A549 (cell line): Measurements from ENCODE around the gene STOML2. TPM values are rescaled to one million over a fixed set of nuclear protein-coding genes. Genes with fewer than 3 reads are reported as not detected.
"Not testable (repeated sequence)": the region's sequence is repeated elsewhere in the genome, so short reads cannot be mapped to it uniquely, and the experiment has no call there.

ENCODE experiments used
- ATAC-seq, 2 experiments: fragments of 200-7000 bp in 1 of 2; fragments of >200 bp in 1 of 2; cut with Nextera tagmentation in 1 of 2; cut with Tn5 transposase in 1 of 2; 3 replicates each; pipeline versions ENCODE4 v1.8.0 to v1.9.1; 2018 to 2020; ENCODE audit warnings: mild to moderate bottlenecking in 1 of 2, moderate library complexity in 1 of 2
- CTCF ChIA-PET: fragments of 300-600 bp; sonication (Branson Sonifier 250); formaldehyde crosslinking; extraction: SDS; loops from one replicate; lab custom pipeline; 2021; ENCODE audit warnings: antibody characterized with exemption, inconsistent platforms; lab: Yijun Ruan, JAX
- POLR2A ChIA-PET: fragments of 350-600 bp; formaldehyde crosslinking; extraction: SDS; loops from one replicate; lab custom pipeline; 2021; ENCODE audit warnings: antibody characterized with exemption, inconsistent platforms; lab: Yijun Ruan, JAX
- DNase-seq, 2 experiments: peaks; one replicate each; pipeline versions ENCODE4 v3.0.0 to v3.0.0-alpha.2; 2011 to 2016; ENCODE audit warnings: low read depth in 1 of 2, low spot score in 1 of 2
- FAIRE-seq: peaks from 2 replicates; lab custom pipeline; 2011; peaks lifted over from hg19 to GRCh38; lab: Jason Lieb, UNC
- H3K27ac ChIP-seq, 2 experiments: fragments of >200 bp; sonication (Bioruptor Twin); formaldehyde crosslinking; 3 replicates each; pipeline ENCODE4 v1.5.1; 2016 to 2017
- H3K4me1 ChIP-seq: fragments of >200 bp; sonication (Bioruptor Twin); formaldehyde crosslinking; 3 replicates; pipeline ENCODE4 v1.6.1; 2016
- H3K4me2 ChIP-seq: fragments of >200 bp; sonication (Bioruptor Twin); formaldehyde crosslinking; 3 replicates; pipeline ENCODE4 v1.6.1; 2016
- H3K4me3 ChIP-seq: fragments of >200 bp; sonication (Bioruptor Twin); formaldehyde crosslinking; 3 replicates; pipeline ENCODE4 v1.5.1; 2016
- H3K9me3 ChIP-seq: fragments of >200 bp; sonication (Bioruptor Twin); formaldehyde crosslinking; 3 replicates; pipeline ENCODE4 v1.6.1; 2016
- BCL3 ChIP-seq: fragments of >200 bp; sonication (Bioruptor Twin); formaldehyde crosslinking; IDR thresholded peaks from 3 replicates; pipeline ENCODE4 v1.6.1; 2016
- CBX2 ChIP-seq: fragments of 200-600 bp; sonication (generic); IDR thresholded peaks from 2 replicates; pipeline ENCODE4 v1.6.1; 2016; ENCODE audit warnings: low read depth, mild to moderate bottlenecking, borderline replicate concordance
- CHD2 ChIP-seq: fragments of 150-350 bp; IDR thresholded peaks from 2 replicates; pipeline ENCODE4 v1.6.1; 2014; ENCODE audit warnings: low read length; ENCODE audit not compliant: partially characterized antibody
- E2F6 ChIP-seq: IDR thresholded peaks from 2 replicates; pipeline ENCODE4 v1.6.1; 2012; ENCODE audit warnings: low read depth, borderline replicate concordance
- ELK1 ChIP-seq: fragments of 150-350 bp; IDR thresholded peaks from 2 replicates; pipeline ENCODE4 v1.6.1; 2014; ENCODE audit warnings: low read depth, mild to moderate bottlenecking, low read length
- EP300 ChIP-seq, 2 experiments: fragments of >200 bp; sonication (Bioruptor Twin); formaldehyde crosslinking; IDR thresholded peaks; 2 replicates in 1 of 2; 3 replicates in 1 of 2; pipeline ENCODE4 v1.6.1; 2016 to 2017
- ESRRA ChIP-seq: fragments of 150-350 bp; IDR thresholded peaks from 2 replicates; pipeline ENCODE4 v1.6.1; 2014; ENCODE audit warnings: mild to moderate bottlenecking, low read length, borderline replicate concordance
- FOSL2 ChIP-seq, 2 experiments: fragments of 450-650 bp in 1 of 2; fragments of >200 bp in 1 of 2; sonication (Bioruptor Twin) in 1 of 2; formaldehyde crosslinking; IDR thresholded peaks; 2 replicates each; pipeline versions ENCODE4 v1.5.0 to v1.6.1; 2016 to 2020; ENCODE audit warnings: mild to moderate bottlenecking in 1 of 2, moderate library complexity in 1 of 2
- FOXS1 ChIP-seq: fragments of 250-450 bp; sonication (Bioruptor Pico); IDR thresholded peaks from 2 replicates; pipeline ENCODE4 v1.5.0; 2020; ENCODE audit warnings: mild to moderate bottlenecking, moderate library complexity
- HEYL ChIP-seq: fragments of 250-450 bp; sonication (Bioruptor Pico); IDR thresholded peaks from 2 replicates; pipeline ENCODE4 v1.8.0; 2021; ENCODE audit warnings: mild to moderate bottlenecking, moderate library complexity
- JUN ChIP-seq, 2 experiments: fragments of >200 bp; sonication (Bioruptor Twin); formaldehyde crosslinking; IDR thresholded peaks; 2 replicates in 1 of 2; 3 replicates in 1 of 2; pipeline ENCODE4 v1.6.1; 2016 to 2017
- KDM5A ChIP-seq: fragments of 200-600 bp; sonication (generic); IDR thresholded peaks from 2 replicates; pipeline ENCODE4 v1.6.1; 2016; ENCODE audit warnings: antibody characterized with exemption, mild to moderate bottlenecking
- MAX ChIP-seq: IDR thresholded peaks from 2 replicates; pipeline ENCODE4 v1.6.1; 2012
- MYC ChIP-seq: IDR thresholded peaks from 2 replicates; pipeline ENCODE4 v1.6.1; 2012; ENCODE audit warnings: mild to moderate bottlenecking, inconsistent platforms, low read length, improper control_type of control experiment, borderline replicate concordance
- NFE2L2 ChIP-seq: fragments of 150-350 bp; conservative IDR thresholded peaks from 2 replicates; pipeline ENCODE4 v1.6.1; 2014; ENCODE audit warnings: low read length
- PHF8 ChIP-seq: fragments of 200-600 bp; sonication (generic); IDR thresholded peaks from 2 replicates; pipeline ENCODE4 v1.6.1; 2016; ENCODE audit warnings: low read depth, mild to moderate bottlenecking, antibody characterized with exemption, moderate library complexity, borderline replicate concordance
- POLR2A ChIP-seq: IDR thresholded peaks from 2 replicates; pipeline ENCODE4 v1.6.1; 2012; ENCODE audit warnings: mild to moderate bottlenecking, low read length
- REST ChIP-seq: fragments of 200-600 bp; sonication (generic); IDR thresholded peaks from 2 replicates; pipeline ENCODE4 v1.6.1; 2016; ENCODE audit warnings: antibody characterized with exemption, mild to moderate bottlenecking, moderate library complexity
- RFX5 ChIP-seq: fragments of 450-650 bp; IDR thresholded peaks from 2 replicates; pipeline ENCODE4 v1.7.1; 2014; ENCODE audit warnings: antibody characterized with exemption, mild to moderate bottlenecking, moderate library complexity
- TFCP2L1 ChIP-seq: fragments of 250-450 bp; sonication (Bioruptor Pico); IDR thresholded peaks from 2 replicates; pipeline ENCODE4 v1.5.0; 2021; ENCODE audit warnings: mild to moderate bottlenecking
- ZC3H11A ChIP-seq: fragments of 450-650 bp; IDR thresholded peaks from 2 replicates; pipeline ENCODE4 v1.6.1; 2014; ENCODE audit warnings: antibody characterized with exemption, mild to moderate bottlenecking
- WGBS: methylation state at CpG from one replicate; pipeline ENCODE4 v1.1.6; 2017; ENCODE audit errors: missing lambda C conversion rate; 5-methylcytosine and 5-hydroxymethylcytosine counted together
- polyA minus RNA-seq: library from RNA; depleted of rRNA, polyadenylated mRNA; stranded (reverse); fragments of >200 nt; gene quantifications from 2 replicates; pipeline ENCODE4 v1.2.3, GENCODE V29; 2011; rRNA and poly(A)+ RNA removed
- polyA plus RNA-seq, 4 experiments: library from polyadenylated mRNA; depleted of rRNA in 3 of 4; stranded (reverse); fragments of >200 nt; fragmentation: RNase III in 1 of 4; extraction: RNeasy Plus Mini Kit Qiagen cat#74134 plus additional on column Dnase treatment in 1 of 4; gene quantifications; 2 replicates in 3 of 4; 3 replicates in 1 of 4; pipeline ENCODE4 v1.2.3, GENCODE V29; 2011 to 2017

STOML2 gene
- polyA plus RNA-seq (2011; rRNA removed) (196 and 230 TPM in 2 replicates), polyA plus RNA-seq (2017; fragmentation: RNase III; extraction: RNeasy Plus Mini Kit Qiagen cat#74134 plus additional on column Dnase treatment) (180 to 191 TPM (median 189 TPM) in 3 replicates), polyA minus RNA-seq (151 and 160 TPM in 2 replicates)
- 405 and 412 TPM in 2 replicates for polyA plus RNA-seq (2012; cell fraction: cytosol; rRNA removed)
- polyA plus RNA-seq (2012; cell fraction: nucleus; rRNA removed), result 220 and 284 TPM in 2 replicates

GRCh38 chr9:35102769-35103659 is at the start of gene STOML2:
Gene STOML2 (minus strand): TSS chr9:35103131. CDS start chr9:35103094, 37 bp downstream.
- FAIRE-seq, result peak; percentile 92
- peak within 1 kb of the TSS; percentile 70 for H3K4me3 ChIP-seq
- H3K4me1 ChIP-seq, result peaks cover 14% of the 10 kb centered on the region
- peak; percentile 97 to 98 for ATAC-seq
- ChIA-PET POLR2A (interaction anchor here (0.6 to 2.3 kb wide), 9 partner anchors 9 to 417 kb away, joined by 3 to 28 read pairs (median 11); partner anchors contain the start of genes ATOSB, DNAJB5, FANCG and VCP), CTCF (interaction anchor here (1.1 to 5.0 kb wide), 13 partner anchors 8 to 451 kb away, joined by 3 to 23 read pairs (median 5); partner anchors contain the start of genes ATOSB, FANCG and RUSC2)
- peak; percentile 97 to 98 for DNase-seq
- H3K27ac ChIP-seq, result peak within 1 kb of the TSS; percentile 88 to 91
- peak within 1 kb of the TSS; percentile 88 for H3K4me2 ChIP-seq
- WGBS, result 2% methylated on average over 52 of the region's 57 CpGs
- TF ChIP-seq TFCP2L1 (CRISPR knock-in tag) (no peak), EP300 (IDR thresholded peaks at IDR 0.05) (no peak), PHF8 (peak; percentile 55; the same call in 1 of the 2 replicates), RFX5 (peak; percentile 72; the same call in 1 of the 2 replicates), ZC3H11A (peak; percentile 41; the same call in 1 of the 2 replicates), NFE2L2 (no peak), MYC (0 out of 2 replicates have a peak, but pooled peaks have one; percentile 13), ESRRA (0 out of 2 replicates have a peak, but pooled peaks have one; percentile 31), FOSL2 (IDR thresholded peaks at IDR 0.05) (no peak), FOSL2 (CRISPR knock-in tag; IDR thresholded peaks at IDR 0.05) (peak; percentile 47; the same call in 1 of the 2 replicates), E2F6 (peak; percentile 82; the same call in 1 of the 2 replicates), MAX (peak; percentile 86), CHD2 (no peak), POLR2A (peak; percentile 66), CBX2 (no peak), BCL3 (peak; percentile 64; the same call in 2 of the 3 replicates), REST (no peak), KDM5A (peak; percentile 70; the same call in 1 of the 2 replicates), JUN (IDR thresholded peaks at IDR 0.05) (peak; percentile 94), HEYL (CRISPR knock-in tag) (no peak), FOXS1 (CRISPR knock-in tag) (no peak), ELK1 (peak; percentile 91)
- H3K9me3 ChIP-seq, result no peaks in the 10 kb centered on the region

- ATAC-seq, H3K4me2 ChIP-seq, FAIRE-seq, H3K4me1 ChIP-seq, POLR2A ChIA-PET, DNase-seq, H3K27ac ChIP-seq, H3K4me3 ChIP-seq: not testable (repeated sequence)
- CTCF ChIA-PET, result interaction anchor here (0.9 kb wide), 1 partner anchor 11 kb away, joined by 3 read pairs; no protein-coding TSS in a partner anchor
- H3K9me3 ChIP-seq, result peaks cover 73% of the 10 kb centered on the region
- WGBS, result 27% methylated on average over 5 of the region's 5 CpGs
These were observed 45.1 kb upstream of the STOML2 start for GRCh38 chr9:35147941-35148563.
